ENCODE measurements around the gene ELL2.

GRCh38 chr5:95861864-95862561, 99.6 kb downstream of the ELL2 start:
- TF ChIP-seq OSR1 (CRISPR knock-in tag; IDR thresholded peaks at IDR 0.05), result no peak
- no peak for TF ChIP-seq GLIS3 (CRISPR knock-in tag; IDR thresholded peaks at IDR 0.05)
- TF ChIP-seq ISL1 (CRISPR knock-in tag; IDR thresholded peaks at IDR 0.05), result no peak
- no peak for TF ChIP-seq PPARA (CRISPR knock-in tag; IDR thresholded peaks at IDR 0.05; ENCODE audit: borderline replicate concordance)
- no peak for TF ChIP-seq RARB (CRISPR knock-in tag; IDR thresholded peaks at IDR 0.05)
- TF ChIP-seq CREB5 (CRISPR knock-in tag; IDR thresholded peaks at IDR 0.05; ENCODE audit: low read depth), result no peak
